Thoracic aorta (tissue), 2 donors: Measurements from ENCODE around the gene KCP. TPM values are rescaled to one million over a fixed set of nuclear protein-coding genes. Genes with fewer than 3 reads are reported as not detected.

Experiments used
- ATAC-seq: fragments of 150-250 bp; one replicate; pipeline ENCODE4 v1.8.0; 2017; ENCODE audit warnings: low read depth; ENCODE audit not compliant: insufficient number of reproducible peaks, low FRiP score
- DNase-seq: peaks from one replicate; pipeline ENCODE4 v3.0.0-alpha.2; 2020; ENCODE audit warnings: low spot score
- H3K27ac ChIP-seq, 2 donors: fragments of 200-600 bp; sonication (generic); 1 replicate in 1 of 2; 2 replicates in 1 of 2; pipeline ENCODE4 v1.5.1; 2016; ENCODE audit warnings: mild to moderate bottlenecking in 2 of 2, moderate library complexity in 2 of 2
- H3K27me3 ChIP-seq: fragments of 200-600 bp; sonication (generic); replicated peaks from 2 replicates; pipeline ENCODE4 v1.6.0; 2016; ENCODE audit warnings: mild to moderate bottlenecking; ENCODE audit not compliant: insufficient read depth
- H3K36me3 ChIP-seq: fragments of 200-600 bp; sonication (generic); one replicate; pipeline ENCODE4 v1.5.1; 2016
- H3K4me1 ChIP-seq, 2 donors: fragments of 200-600 bp; sonication (generic); 1 replicate in 1 of 2; 2 replicates in 1 of 2; pipeline versions ENCODE4 v1.5.1 to v1.6.0; 2016; ENCODE audit warnings: low read depth in 2 of 2, mild to moderate bottlenecking in 1 of 2; ENCODE audit not compliant: control insufficient read depth in 1 of 2
- H3K4me3 ChIP-seq: fragments of 200-600 bp; sonication (generic); 2 replicates; pipeline ENCODE4 v1.5.1; 2016; ENCODE audit warnings: mild to moderate bottlenecking
- H3K9me3 ChIP-seq: fragments of 200-600 bp; sonication (generic); 2 replicates; pipeline ENCODE4 v1.5.1; 2016
- CTCF ChIP-seq: fragments of 200-600 bp; sonication (generic); IDR thresholded peaks from one replicate; pipeline ENCODE4 v1.5.1; 2019; ENCODE audit warnings: antibody characterized with exemption
- total RNA-seq, 2 donors: library from RNA; depleted of rRNA; stranded (reverse); fragments of >200 nt; gene quantifications; one replicate each; pipeline versions ENCODE4 v1.1.0 to v1.2.3, GENCODE V29; 2016

Gene KCP
- total RNA-seq, 2 donors from 2014 or later = 0.81 to 2.0 TPM

GRCh38 chr7:128865996-128866877 is 44.3 kb downstream of the KCP start:
- ATAC-seq (no peak), DNase-seq (no peak)
- Histone ChIP-seq H3K9me3 (no peaks in the 10 kb centered on the region), H3K27me3 (no peaks in the 10 kb centered on the region), H3K27ac (no peak overlapping the region), H3K4me3 (no peak overlapping the region), H3K36me3 (peaks cover 9% of the 10 kb centered on the region), H3K4me1 (peaks cover 14 to 33% of the 10 kb centered on the region in 2 donors)
- TF ChIP-seq CTCF = no peak

GRCh38 chr7:128865303-128865702 is 45.2 kb downstream of the KCP start:
- Histone ChIP-seq H3K36me3 (peaks cover 9% of the 10 kb centered on the region), H3K4me3 (no peak overlapping the region), H3K9me3 (no peaks in the 10 kb centered on the region), H3K27ac (no peak overlapping the region), H3K27me3 (no peaks in the 10 kb centered on the region), H3K4me1 (peaks cover 14 to 33% of the 10 kb centered on the region in 2 donors)
- no peak for TF ChIP-seq CTCF
- ATAC-seq (no peak), DNase-seq (no peak)

DNA sequence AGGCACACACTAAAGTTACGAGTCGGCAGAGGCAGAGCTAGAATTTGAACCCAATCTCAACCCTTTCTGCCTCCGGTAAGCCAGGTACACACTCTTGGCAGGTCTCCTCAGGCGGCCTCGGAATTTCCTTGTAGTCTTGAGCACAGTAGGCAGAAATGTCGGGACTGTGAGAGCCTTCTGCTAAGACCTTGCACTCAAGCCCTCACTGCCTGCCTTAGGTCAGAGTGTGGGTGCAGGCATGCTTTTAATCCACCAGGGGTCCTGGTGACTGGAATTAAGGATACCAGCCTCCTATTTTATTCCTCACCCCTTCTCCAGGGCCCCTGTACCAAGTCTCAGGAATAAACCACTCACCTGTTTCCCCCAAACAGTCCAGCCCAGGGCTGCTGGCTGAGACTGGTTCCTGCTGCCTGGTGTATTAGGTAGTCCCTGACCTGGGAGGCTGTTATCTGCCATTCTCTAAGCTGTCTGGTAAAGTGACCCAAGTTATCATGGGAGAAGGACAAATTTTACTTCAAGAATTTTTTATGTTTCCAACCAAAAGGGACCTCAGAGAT is 47.0 kb downstream of the KCP start:
- ATAC-seq = no peak
- TF ChIP-seq CTCF = peak; percentile 49
- peak overlapping the region in 1 of 2 donors; percentile 18 for H3K27ac ChIP-seq

GRCh38 chr7:128862571-128863432 is 47.7 kb downstream of the KCP start, which contains the start of gene ATP6V1F:
TSS of gene ATP6V1F (plus strand) at chr7:128862856. CDS start at chr7:128862905, 49 bp downstream.
- H3K36me3 ChIP-seq = peaks cover 9% of the 10 kb centered on the region
- no peak for TF ChIP-seq CTCF
- H3K27me3 ChIP-seq = no peaks in the 10 kb centered on the region
- ATAC-seq (peak; percentile 73), DNase-seq (peak; percentile 89)
- H3K4me1 ChIP-seq = peaks cover 20 to 36% of the 10 kb centered on the region in 2 donors
- H3K9me3 ChIP-seq = no peaks in the 10 kb centered on the region
- peak within 1 kb of the TSS in 1 of 2 donors; percentile 18 for H3K27ac ChIP-seq
- peak within 1 kb of the TSS; percentile 79 for H3K4me3 ChIP-seq

More for the DNA sequence above, 47.0 kb downstream of the KCP start:
- peaks cover 19 to 34% of the 10 kb centered on the region in 2 donors for H3K4me1 ChIP-seq
- peaks cover 9% of the 10 kb centered on the region for H3K36me3 ChIP-seq
- H3K4me3 ChIP-seq = peak overlapping the region; percentile 79
- H3K27me3 ChIP-seq = no peaks in the 10 kb centered on the region
- no peaks in the 10 kb centered on the region for H3K9me3 ChIP-seq
- no peak for DNase-seq
